GM23338 (cell line): ENCODE data around the gene TGFBR3. TPM values are rescaled to one million over a fixed set of nuclear protein-coding genes. Genes with fewer than 3 reads are reported as not detected.

ENCODE experiments used
- ATAC-seq: fragments of 200-7000 bp; cut with Tn5 transposase; 3 replicates; pipeline ENCODE4 v1.9.1; 2020
- DNase-seq: peaks from one replicate; pipeline ENCODE4 v3.0.0-alpha.2; 2015; ENCODE audit warnings: low spot score
- H2AFZ ChIP-seq: fragments of 200-600 bp; sonication (generic); 2 replicates; pipeline ENCODE4 v1.8.0; 2016; ENCODE audit warnings: antibody characterized with exemption, mild to moderate bottlenecking, moderate library complexity
- H3F3A ChIP-seq: fragments of 200-600 bp; sonication (generic); replicated peaks from 2 replicates; pipeline ENCODE4 v1.8.0; 2017; ENCODE audit warnings: antibody characterized with exemption, mixed run types, low read depth
- H3K27ac ChIP-seq: fragments of 200-600 bp; sonication (generic); 2 replicates; pipeline ENCODE4 v1.6.1; 2016; ENCODE audit warnings: low read depth
- H3K27me3 ChIP-seq: fragments of 200-600 bp; sonication (generic); 2 replicates; pipeline ENCODE4 v1.8.0; 2016; ENCODE audit warnings: mild to moderate bottlenecking, mixed run types, moderate library complexity; ENCODE audit not compliant: insufficient read depth
- H3K36me3 ChIP-seq: fragments of 200-600 bp; sonication (generic); 2 replicates; pipeline ENCODE4 v1.8.0; 2016; ENCODE audit warnings: mild to moderate bottlenecking; ENCODE audit not compliant: insufficient read depth
- H3K4me1 ChIP-seq: fragments of 200-600 bp; sonication (generic); 2 replicates; pipeline ENCODE4 v1.8.0; 2016; ENCODE audit warnings: mild to moderate bottlenecking, moderate library complexity; ENCODE audit not compliant: insufficient read depth
- H3K4me2 ChIP-seq: fragments of 200-600 bp; sonication (generic); 2 replicates; pipeline ENCODE4 v1.7.1; 2017; ENCODE audit warnings: mixed run types
- H3K4me3 ChIP-seq: fragments of 200-600 bp; sonication (generic); 2 replicates; pipeline ENCODE4 v1.6.1; 2016; ENCODE audit warnings: mixed run types
- H3K79me2 ChIP-seq: fragments of 200-600 bp; sonication (generic); replicated peaks from 2 replicates; pipeline ENCODE4 v1.8.0; 2017; ENCODE audit warnings: mild to moderate bottlenecking; ENCODE audit not compliant: insufficient read depth
- H3K9me2 ChIP-seq: fragments of 200-600 bp; sonication (generic); 2 replicates; pipeline ENCODE4 v1.8.0; 2017; ENCODE audit not compliant: insufficient read depth
- H4K20me1 ChIP-seq: fragments of 200-600 bp; sonication (generic); replicated peaks from 2 replicates; pipeline ENCODE4 v1.8.0; 2017; ENCODE audit warnings: mild to moderate bottlenecking; ENCODE audit not compliant: insufficient read depth
- H3K27ac Mint-ChIP-seq: 2 replicates; pipeline ENCODE4 v1.8.0; 2020; ENCODE audit warnings: inconsistent platforms, mild to moderate bottlenecking, moderate library complexity, mixed read lengths
- H3K27me3 Mint-ChIP-seq: 3 replicates; pipeline ENCODE4 v1.8.0; 2022; ENCODE audit warnings: low read depth, mild to moderate bottlenecking, moderate library complexity, mixed read lengths, inconsistent platforms; ENCODE audit not compliant: insufficient read depth, poor library complexity
- H3K36me3 Mint-ChIP-seq: 3 replicates; pipeline ENCODE4 v1.8.0; 2021; ENCODE audit warnings: low read depth, mild to moderate bottlenecking, inconsistent platforms, moderate library complexity, mixed read lengths
- H3K4me1 Mint-ChIP-seq: 3 replicates; pipeline ENCODE4 v1.8.0; 2020; ENCODE audit warnings: mild to moderate bottlenecking, inconsistent platforms, mixed read lengths
- H3K4me3 Mint-ChIP-seq: 3 replicates; pipeline ENCODE4 v1.8.0; 2021; ENCODE audit warnings: moderate library complexity, mild to moderate bottlenecking, inconsistent platforms, mixed read lengths
- H3K9me3 Mint-ChIP-seq: 3 replicates; pipeline ENCODE4 v1.8.0; 2020; ENCODE audit warnings: moderate library complexity, mild to moderate bottlenecking, inconsistent platforms, mixed read lengths
- CREB1 ChIP-seq: fragments of 250-450 bp; sonication (Bioruptor Pico); IDR thresholded peaks from 2 replicates; pipeline ENCODE4 v1.5.0; 2020; ENCODE audit warnings: low read depth, mild to moderate bottlenecking, moderate library complexity
- CTCF ChIP-seq, 2 experiments: fragments of 200-600 bp in 1 of 2; sonication (generic) in 1 of 2; conservative IDR thresholded peaks; 2 replicates each; pipeline versions ENCODE4 v1.5.1 to v1.6.1; 2016 to 2017; ENCODE audit warnings: antibody characterized with exemption in 2 of 2, low read depth in 2 of 2, mild to moderate bottlenecking in 2 of 2, moderate library complexity in 1 of 2
- EZH2 ChIP-seq: fragments of 200-600 bp; sonication (generic); IDR thresholded peaks from one replicate; pipeline ENCODE4 v1.8.0; 2017; ENCODE audit warnings: antibody characterized with exemption, mild to moderate bottlenecking, low read depth; ENCODE audit not compliant: unreplicated experiment
- JUNB ChIP-seq: IDR thresholded peaks from one replicate; pipeline ENCODE4 v1.6.1; 2016; ENCODE audit warnings: antibody characterized with exemption; ENCODE audit not compliant: unreplicated experiment
- NANOG ChIP-seq: IDR thresholded peaks from 2 replicates; pipeline ENCODE4 v1.6.1; 2016; ENCODE audit warnings: antibody characterized with exemption, borderline replicate concordance
- REST ChIP-seq: IDR thresholded peaks from one replicate; pipeline ENCODE4 v1.6.1; 2018; ENCODE audit warnings: antibody characterized with exemption; ENCODE audit not compliant: unreplicated experiment
- STAT1 ChIP-seq: IDR thresholded peaks from one replicate; pipeline ENCODE4 v1.6.1; 2016; ENCODE audit warnings: antibody characterized with exemption; ENCODE audit not compliant: unreplicated experiment
- ZNF114 ChIP-seq: fragments of 250-450 bp; sonication (Bioruptor Pico); IDR thresholded peaks from 2 replicates; pipeline ENCODE4 v1.5.0; 2020; ENCODE audit warnings: mild to moderate bottlenecking, moderate library complexity
- polyA plus RNA-seq: library from polyadenylated mRNA; unstranded; fragments of >200 nt; fragmentation: Nextera tagmentation; extraction: Ambion mirVana; gene quantifications from 2 replicates; pipeline ENCODE4 v1.2.1, GENCODE V29; 2016
- total RNA-seq: library from RNA; depleted of rRNA; stranded (reverse); fragments of >200 nt; shearing (Covaris generic); gene quantifications from 2 replicates; pipeline ENCODE4 v1.2.3, GENCODE V29; 2014

The TGFBR3 gene
- total and polyA plus RNA-seq, 2 experiments from 2014 or later, result 1.7 to 2.9 TPM

- no peaks in the 10 kb centered on the region for H3K4me1 ChIP-seq
- Mint-ChIP-seq H3K27me3 (peaks cover 2% of the 10 kb centered on the region), H3K9me3 (no peaks in the 10 kb centered on the region), H3K4me3 (no peak overlapping the region), H3K36me3 (no peaks in the 10 kb centered on the region), H3K4me1 (no peaks in the 10 kb centered on the region; the same call in 2 of the 3 replicates), H3K27ac (no peak overlapping the region)
- no peak overlapping the region for H2AFZ ChIP-seq
- TF ChIP-seq NANOG (no peak), ZNF114 (no peak), EZH2 (no peak), STAT1 (no peak), JUNB (no peak), CREB1 (CRISPR knock-in tag) (no peak)
- no peaks in the 10 kb centered on the region for H3K9me2 ChIP-seq
- H3K4me2 ChIP-seq, result no peak overlapping the region
- no peaks in the 10 kb centered on the region for H3K36me3 ChIP-seq
- H3K27me3 ChIP-seq, result no peaks in the 10 kb centered on the region
- no peaks in the 10 kb centered on the region for H3F3A ChIP-seq
- no peak overlapping the region for H3K27ac ChIP-seq
- H3K4me3 ChIP-seq, result no peak overlapping the region
- H3K79me2 ChIP-seq, result no peaks in the 10 kb centered on the region
- no peak for DNase-seq
- no peaks in the 10 kb centered on the region for H4K20me1 ChIP-seq
- ATAC-seq, result no peak
Observed at GRCh38 chr1:91851130-91852010, 34.6 kb downstream of the TGFBR3 start.

- Histone ChIP-seq H3K9me2 (no peaks in the 10 kb centered on the region), H3K27me3 (no peaks in the 10 kb centered on the region), H3K4me1 (no peaks in the 10 kb centered on the region), H3K4me2 (no peak overlapping the region), H3F3A (no peaks in the 10 kb centered on the region), H2AFZ (no peak overlapping the region), H3K27ac (no peak overlapping the region), H3K4me3 (no peak overlapping the region), H3K36me3 (no peaks in the 10 kb centered on the region), H4K20me1 (no peaks in the 10 kb centered on the region), H3K79me2 (no peaks in the 10 kb centered on the region)
- no peaks in the 10 kb centered on the region for H3K9me3 Mint-ChIP-seq
- no peaks in the 10 kb centered on the region; the same call in 2 of the 3 replicates for H3K4me1 Mint-ChIP-seq
- no peak for DNase-seq
- TF ChIP-seq CTCF (conservative IDR thresholded peaks at IDR 0.05; ENCODE audit: low read depth in 2 of 2) (no peak), REST (no peak)
- no peak for ATAC-seq
- H3K4me3 Mint-ChIP-seq, result no peak overlapping the region
- no peak overlapping the region for H3K27ac Mint-ChIP-seq
- H3K36me3 Mint-ChIP-seq, result no peaks in the 10 kb centered on the region
- peaks cover 2% of the 10 kb centered on the region for H3K27me3 Mint-ChIP-seq
Observed at GRCh38 chr1:91850708-91851107, 35.2 kb downstream of the TGFBR3 start.
